GM23338 (cell line): Measurements from ENCODE around the gene PBLD.

Source experiments
- EZH2 ChIP-seq: fragments of 200-600 bp; sonication (generic); IDR thresholded peaks from one replicate; pipeline ENCODE4 v1.8.0; 2017; ENCODE audit warnings: antibody characterized with exemption, mild to moderate bottlenecking, low read depth; ENCODE audit not compliant: unreplicated experiment
- POLR2AphosphoS5 ChIP-seq: IDR thresholded peaks from 2 replicates; pipeline ENCODE4 v1.6.1; 2016; ENCODE audit warnings: antibody characterized with exemption, low read depth
- ZNF462 ChIP-seq: fragments of 250-450 bp; sonication (Bioruptor Pico); IDR thresholded peaks from 2 replicates; pipeline ENCODE4 v1.5.0; 2020; ENCODE audit warnings: mild to moderate bottlenecking, moderate library complexity
- TF ChIP-seq, protein P1 (sequence below), 2 experiments: fragments of 200-600 bp in 1 of 2; sonication (generic) in 1 of 2; conservative IDR thresholded peaks; 2 replicates each; pipeline versions ENCODE4 v1.5.1 to v1.6.1; 2016 to 2017; ENCODE audit warnings: antibody characterized with exemption in 2 of 2, low read depth in 2 of 2, mild to moderate bottlenecking in 2 of 2, moderate library complexity in 1 of 2

DNA sequence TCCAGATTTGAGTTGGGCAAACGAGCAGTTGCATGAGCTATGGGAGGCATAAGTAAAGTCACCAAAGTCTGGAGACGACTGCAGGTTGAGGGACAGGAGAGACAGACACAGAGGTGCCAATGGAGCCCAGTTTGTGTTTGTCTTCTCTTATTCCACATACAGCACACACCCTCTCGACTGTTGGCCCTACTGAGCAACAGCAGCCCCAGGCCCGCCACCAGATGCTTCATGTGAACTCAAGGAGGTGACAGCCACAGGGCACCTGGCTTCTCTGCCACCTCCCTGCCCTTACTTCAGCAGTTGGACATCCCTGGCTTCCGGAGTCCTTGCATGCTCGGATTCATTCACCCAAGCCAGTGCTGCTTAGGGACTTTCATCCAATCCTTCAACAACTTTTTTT is 94.4 kb downstream of the PBLD start:
- no peak for TF ChIP-seq EZH2
- TF ChIP-seq, protein P1, sequence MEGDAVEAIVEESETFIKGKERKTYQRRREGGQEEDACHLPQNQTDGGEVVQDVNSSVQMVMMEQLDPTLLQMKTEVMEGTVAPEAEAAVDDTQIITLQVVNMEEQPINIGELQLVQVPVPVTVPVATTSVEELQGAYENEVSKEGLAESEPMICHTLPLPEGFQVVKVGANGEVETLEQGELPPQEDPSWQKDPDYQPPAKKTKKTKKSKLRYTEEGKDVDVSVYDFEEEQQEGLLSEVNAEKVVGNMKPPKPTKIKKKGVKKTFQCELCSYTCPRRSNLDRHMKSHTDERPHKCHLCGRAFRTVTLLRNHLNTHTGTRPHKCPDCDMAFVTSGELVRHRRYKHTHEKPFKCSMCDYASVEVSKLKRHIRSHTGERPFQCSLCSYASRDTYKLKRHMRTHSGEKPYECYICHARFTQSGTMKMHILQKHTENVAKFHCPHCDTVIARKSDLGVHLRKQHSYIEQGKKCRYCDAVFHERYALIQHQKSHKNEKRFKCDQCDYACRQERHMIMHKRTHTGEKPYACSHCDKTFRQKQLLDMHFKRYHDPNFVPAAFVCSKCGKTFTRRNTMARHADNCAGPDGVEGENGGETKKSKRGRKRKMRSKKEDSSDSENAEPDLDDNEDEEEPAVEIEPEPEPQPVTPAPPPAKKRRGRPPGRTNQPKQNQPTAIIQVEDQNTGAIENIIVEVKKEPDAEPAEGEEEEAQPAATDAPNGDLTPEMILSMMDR (conservative IDR thresholded peaks at IDR 0.05; ENCODE audit: low read depth in 2 of 2), result no peak
- TF ChIP-seq ZNF462 (CRISPR knock-in tag), result no peak
- no peak for TF ChIP-seq POLR2AphosphoS5
